ENCODE measurements around the gene UBAC2. TPM values are rescaled to one million over a fixed set of nuclear protein-coding genes. Genes with fewer than 3 reads are reported as not detected.

Gene UBAC2
- total RNA-seq, 1 experiment from 2014 or later = 45.8 TPM

- no peaks in the 10 kb centered on the region for H3K27me3 ChIP-seq (replicated peaks; ENCODE audit: insufficient read depth, low read depth, low read length, poor library complexity)
- no peak overlapping the region for H3K27ac ChIP-seq (ENCODE audit: low read depth, low read length, poor library complexity, severe bottlenecking)
- no peak overlapping the region for H3K4me3 ChIP-seq (ENCODE audit: low read depth, low read length, poor library complexity, severe bottlenecking)
- no peak for DNase-seq (ENCODE audit: low spot score)
- H3K36me3 ChIP-seq (ENCODE audit: insufficient read depth, low read length, poor library complexity, severe bottlenecking) = peaks cover 4% of the 10 kb centered on the region
- ChIA-PET CTCF (no interaction called here), POLR2A (ENCODE audit: low non-redundant PET) (no interaction called here)
- intact Hi-C loops (cut with micrococcal nuclease; ENCODE audit: unreplicated experiment) = no loop called here
- H3K4me1 ChIP-seq (ENCODE audit: insufficient read depth, low read length, poor library complexity, severe bottlenecking) = peaks cover 8% of the 10 kb centered on the region
- no peak for TF ChIP-seq EZH2 (IDR thresholded peaks at IDR 0.05; ENCODE audit: borderline replicate concordance, low read depth, low read length, poor library complexity, severe bottlenecking)
- TF ChIP-seq CTCF (conservative IDR thresholded peaks at IDR 0.05; ENCODE audit: low read depth, low read length) = no peak
- no peaks in the 10 kb centered on the region for H3K9me3 ChIP-seq (ENCODE audit: low read depth, low read length, poor library complexity, severe bottlenecking)
- BruUV-seq (replicated peaks) = no TSS peak
Observed at GRCh38 chr13:99256283-99256682, 55.6 kb downstream of the UBAC2 start.

GRCh38 chr13:99256709-99257108 is 56.1 kb downstream of the UBAC2 start:
- Histone ChIP-seq H3K4me3 (ENCODE audit: low read depth, low read length, poor library complexity, severe bottlenecking) (no peak overlapping the region), H3K36me3 (ENCODE audit: insufficient read depth, low read length, poor library complexity, severe bottlenecking) (peaks cover 4% of the 10 kb centered on the region), H3K4me1 (ENCODE audit: insufficient read depth, low read length, poor library complexity, severe bottlenecking) (peaks cover 8% of the 10 kb centered on the region), H3K27ac (ENCODE audit: low read depth, low read length, poor library complexity, severe bottlenecking) (no peak overlapping the region), H3K9me3 (ENCODE audit: low read depth, low read length, poor library complexity, severe bottlenecking) (no peaks in the 10 kb centered on the region), H3K27me3 (replicated peaks; ENCODE audit: insufficient read depth, low read depth, low read length, poor library complexity) (no peaks in the 10 kb centered on the region)
- no TSS peak for BruUV-seq (replicated peaks)
- TF ChIP-seq EZH2 (IDR thresholded peaks at IDR 0.05; ENCODE audit: borderline replicate concordance, low read depth, low read length, poor library complexity, severe bottlenecking) (no peak), CTCF (conservative IDR thresholded peaks at IDR 0.05; ENCODE audit: low read depth, low read length) (no peak)
- intact Hi-C loops (cut with micrococcal nuclease; ENCODE audit: unreplicated experiment) = no loop called here
- CTCF ChIA-PET = no interaction called here
- POLR2A ChIA-PET (ENCODE audit: low non-redundant PET) = no interaction called here
- DNase-seq (ENCODE audit: low spot score) = no peak

GRCh38 chr13:99257291-99257690 is 56.6 kb downstream of the UBAC2 start:
- no peak overlapping the region for H3K4me3 ChIP-seq (ENCODE audit: low read depth, low read length, poor library complexity, severe bottlenecking)
- no peak for DNase-seq (ENCODE audit: low spot score)
- POLR2A ChIA-PET (ENCODE audit: low non-redundant PET) = no interaction called here
- no peaks in the 10 kb centered on the region for H3K27me3 ChIP-seq (replicated peaks; ENCODE audit: insufficient read depth, low read depth, low read length, poor library complexity)
- peaks cover 4% of the 10 kb centered on the region for H3K36me3 ChIP-seq (ENCODE audit: insufficient read depth, low read length, poor library complexity, severe bottlenecking)
- CTCF ChIA-PET = no interaction called here
- intact Hi-C loops (cut with micrococcal nuclease; ENCODE audit: unreplicated experiment) = no loop called here
- TF ChIP-seq EZH2 (IDR thresholded peaks at IDR 0.05; ENCODE audit: borderline replicate concordance, low read depth, low read length, poor library complexity, severe bottlenecking) (no peak), CTCF (conservative IDR thresholded peaks at IDR 0.05; ENCODE audit: low read depth, low read length) (no peak)
- H3K4me1 ChIP-seq (ENCODE audit: insufficient read depth, low read length, poor library complexity, severe bottlenecking) = peaks cover 8% of the 10 kb centered on the region
- H3K9me3 ChIP-seq (ENCODE audit: low read depth, low read length, poor library complexity, severe bottlenecking) = no peaks in the 10 kb centered on the region
- H3K27ac ChIP-seq (ENCODE audit: low read depth, low read length, poor library complexity, severe bottlenecking) = no peak overlapping the region
- BruUV-seq (replicated peaks) = no TSS peak
